Ishikawa (cell line): ENCODE results near the gene MAP3K7.

Experiments used
- CEBPB ChIP-seq: IDR thresholded peaks from 2 replicates; pipeline ENCODE4 v1.6.1; 2012
- CREB1 ChIP-seq: IDR thresholded peaks from 2 replicates; pipeline ENCODE4 v1.6.1; 2012; ENCODE audit warnings: low read depth
- EP300 ChIP-seq: IDR thresholded peaks from 2 replicates; pipeline ENCODE4 v1.6.1; 2012; ENCODE audit warnings: borderline replicate concordance
- MAX ChIP-seq: IDR thresholded peaks from 2 replicates; pipeline ENCODE4 v1.6.1; 2012

GRCh38 chr6:90492369-90492768 is 94.5 kb downstream of the MAP3K7 start:
- TF ChIP-seq MAX (no peak), EP300 (no peak), CREB1 (no peak), CEBPB (no peak)
